Measurements from ENCODE around the gene C19orf38. TPM values are rescaled to one million over a fixed set of nuclear protein-coding genes. Genes with fewer than 3 reads are reported as not detected.

Gene C19orf38, protein sequence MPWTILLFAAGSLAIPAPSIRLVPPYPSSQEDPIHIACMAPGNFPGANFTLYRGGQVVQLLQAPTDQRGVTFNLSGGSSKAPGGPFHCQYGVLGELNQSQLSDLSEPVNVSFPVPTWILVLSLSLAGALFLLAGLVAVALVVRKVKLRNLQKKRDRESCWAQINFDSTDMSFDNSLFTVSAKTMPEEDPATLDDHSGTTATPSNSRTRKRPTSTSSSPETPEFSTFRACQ
- total RNA-seq (2022), result 0.30 and 0.49 TPM in 2 replicates
- Bru-seq, nascent RNA, result percentile 26 among the genes with signal in this experiment
- percentile 57 among the genes with signal in this experiment for BruChase-seq, experiment 1, labeled RNA remaining after a 6-hour chase
- BruChase-seq, experiment 2, labeled RNA remaining after a 2-hour chase, result percentile 32 among the genes with signal in this experiment
- long read RNA-seq, partial matches to known transcripts, result 0 of 1 reads
- long read RNA-seq, other reads (novel, unspliced or antisense), result 0 of 1 reads

DNA sequence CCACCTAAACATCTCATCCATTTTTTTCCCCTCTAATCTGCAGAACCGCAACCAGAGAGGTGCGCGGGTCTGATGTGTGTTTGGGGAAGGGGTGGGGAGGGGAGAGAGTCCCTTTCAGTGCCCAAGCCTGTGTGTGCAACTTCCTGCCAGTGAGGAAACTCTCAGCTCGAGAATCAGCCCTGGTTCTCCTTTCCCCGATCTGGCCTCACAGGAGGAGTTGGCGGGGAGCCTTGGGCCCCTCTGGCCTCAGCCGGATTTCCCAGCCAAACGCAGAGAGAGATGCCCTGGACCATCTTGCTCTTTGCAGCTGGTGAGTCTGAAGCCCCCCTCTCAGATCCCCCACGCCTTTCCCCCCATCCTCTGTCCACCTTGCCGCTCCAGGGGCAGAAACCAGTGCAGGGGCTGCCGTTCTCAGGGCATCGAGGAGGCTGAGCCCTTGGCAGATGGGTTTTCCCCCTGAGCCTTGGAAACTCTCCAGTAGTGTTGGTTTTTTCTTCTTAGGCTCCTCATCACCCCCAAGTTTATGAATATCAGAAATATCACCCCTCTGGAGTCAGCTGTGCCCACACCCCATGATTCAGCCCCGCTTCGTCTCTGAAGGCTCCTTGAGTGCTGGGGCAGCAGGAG lies at the start of gene C19orf38:
Gene C19orf38, plus strand, starts transcription at position 186 of the 627 bp plus-strand sequence. Its CDS starts 94 bp downstream, at position 280.
- no peak for DNase-seq (ENCODE audit: unreplicated experiment)
- Mint-ChIP-seq H3K4me3 (ENCODE audit: unreplicated experiment) (no peak within 1 kb of the TSS), H3K27ac (ENCODE audit: low read depth, unreplicated experiment) (no peak within 1 kb of the TSS), H3K27me3 (ENCODE audit: insufficient read depth, unreplicated experiment) (no peaks in the 10 kb centered on the region), H3K4me1 (ENCODE audit: insufficient read depth, unreplicated experiment) (no peaks in the 10 kb centered on the region), H3K36me3 (ENCODE audit: insufficient read depth, unreplicated experiment) (no peaks in the 10 kb centered on the region), H3K9me3 (ENCODE audit: unreplicated experiment) (no peaks in the 10 kb centered on the region)
- BruUV-seq (replicated peaks), result no TSS peak
- ChIA-PET POLR2A (no interaction called here), CTCF (interaction anchor here (0.7 kb wide), 1 partner anchor 372 kb away, joined by 3 read pairs; no protein-coding TSS in a partner anchor)
- intact Hi-C loops (cut with micrococcal nuclease), result no loop called here
- TF ChIP-seq, protein P1, sequence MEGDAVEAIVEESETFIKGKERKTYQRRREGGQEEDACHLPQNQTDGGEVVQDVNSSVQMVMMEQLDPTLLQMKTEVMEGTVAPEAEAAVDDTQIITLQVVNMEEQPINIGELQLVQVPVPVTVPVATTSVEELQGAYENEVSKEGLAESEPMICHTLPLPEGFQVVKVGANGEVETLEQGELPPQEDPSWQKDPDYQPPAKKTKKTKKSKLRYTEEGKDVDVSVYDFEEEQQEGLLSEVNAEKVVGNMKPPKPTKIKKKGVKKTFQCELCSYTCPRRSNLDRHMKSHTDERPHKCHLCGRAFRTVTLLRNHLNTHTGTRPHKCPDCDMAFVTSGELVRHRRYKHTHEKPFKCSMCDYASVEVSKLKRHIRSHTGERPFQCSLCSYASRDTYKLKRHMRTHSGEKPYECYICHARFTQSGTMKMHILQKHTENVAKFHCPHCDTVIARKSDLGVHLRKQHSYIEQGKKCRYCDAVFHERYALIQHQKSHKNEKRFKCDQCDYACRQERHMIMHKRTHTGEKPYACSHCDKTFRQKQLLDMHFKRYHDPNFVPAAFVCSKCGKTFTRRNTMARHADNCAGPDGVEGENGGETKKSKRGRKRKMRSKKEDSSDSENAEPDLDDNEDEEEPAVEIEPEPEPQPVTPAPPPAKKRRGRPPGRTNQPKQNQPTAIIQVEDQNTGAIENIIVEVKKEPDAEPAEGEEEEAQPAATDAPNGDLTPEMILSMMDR (IDR thresholded peaks at IDR 0.05; ENCODE audit: unreplicated experiment), result no peak

DNA sequence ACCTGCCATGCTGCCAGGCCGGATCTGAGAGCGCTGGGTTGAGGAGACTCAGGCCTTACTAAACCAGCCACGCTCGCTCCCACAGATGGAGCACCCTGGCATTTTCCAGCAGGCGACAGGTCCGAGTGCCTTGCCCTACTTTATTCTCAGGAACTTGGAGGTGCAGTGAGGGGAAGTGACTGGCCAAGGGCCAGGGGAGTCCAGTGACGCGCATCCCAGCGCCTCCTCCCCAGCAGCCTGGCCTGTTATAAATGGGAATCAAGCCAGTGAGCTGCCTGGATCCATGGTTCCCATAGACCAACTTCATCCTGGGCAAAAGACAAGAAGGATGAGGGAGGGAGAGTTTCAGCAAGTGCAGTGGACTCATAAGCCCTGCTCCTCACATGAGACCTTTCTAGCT lies 47.7 kb upstream of the C19orf38 start:
- no peak for DNase-seq (ENCODE audit: unreplicated experiment)
- Mint-ChIP-seq H3K27me3 (ENCODE audit: insufficient read depth, unreplicated experiment) (no peaks in the 10 kb centered on the region), H3K4me3 (ENCODE audit: unreplicated experiment) (no peak overlapping the region), H3K27ac (ENCODE audit: low read depth, unreplicated experiment) (no peak overlapping the region), H3K36me3 (ENCODE audit: insufficient read depth, unreplicated experiment) (peaks cover 38% of the 10 kb centered on the region), H3K9me3 (ENCODE audit: unreplicated experiment) (no peaks in the 10 kb centered on the region), H3K4me1 (ENCODE audit: insufficient read depth, unreplicated experiment) (no peaks in the 10 kb centered on the region)
- no TSS peak for BruUV-seq (replicated peaks)
- TF ChIP-seq, protein P1 (IDR thresholded peaks at IDR 0.05; ENCODE audit: unreplicated experiment), result no peak
- ChIA-PET CTCF (no interaction called here), POLR2A (no interaction called here)
- intact Hi-C loops (cut with micrococcal nuclease), result no loop called here

DNA sequence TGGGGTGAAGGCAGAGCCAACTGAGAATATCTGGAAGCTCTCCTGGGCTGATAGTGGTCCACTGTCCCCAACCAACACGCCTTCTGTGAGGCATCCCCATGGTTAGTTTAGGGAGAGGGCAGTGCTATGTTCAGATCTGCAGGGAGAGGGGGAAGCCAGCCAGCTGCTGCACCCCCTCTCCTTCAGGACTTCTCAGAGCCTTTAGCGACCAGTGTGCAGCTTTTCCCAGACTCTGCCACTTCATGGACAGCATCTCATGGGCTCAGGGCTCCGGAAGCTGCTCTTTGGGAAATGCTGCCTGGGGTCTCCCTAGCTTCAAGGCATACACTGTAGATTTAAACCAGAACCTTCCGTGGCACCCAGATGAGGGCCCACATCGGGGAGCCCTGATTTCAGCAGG lies 45.7 kb upstream of the C19orf38 start:
- H3K27me3 Mint-ChIP-seq (ENCODE audit: insufficient read depth, unreplicated experiment), result no peaks in the 10 kb centered on the region
- no TSS peak for BruUV-seq (replicated peaks)
- ChIA-PET CTCF (interaction anchor here (1.6 kb wide), 1 partner anchor 86 kb away, joined by 8 read pairs; no protein-coding TSS in a partner anchor), POLR2A (no interaction called here)
- no peak overlapping the region for H3K27ac Mint-ChIP-seq (ENCODE audit: low read depth, unreplicated experiment)
- DNase-seq (ENCODE audit: unreplicated experiment), result no peak
- TF ChIP-seq, protein P1 (IDR thresholded peaks at IDR 0.05; ENCODE audit: unreplicated experiment), result no peak
- intact Hi-C loops (cut with micrococcal nuclease), result no loop called here
- H3K4me1 Mint-ChIP-seq (ENCODE audit: insufficient read depth, unreplicated experiment), result no peaks in the 10 kb centered on the region
- peaks cover 48% of the 10 kb centered on the region for H3K36me3 Mint-ChIP-seq (ENCODE audit: insufficient read depth, unreplicated experiment)
- no peaks in the 10 kb centered on the region for H3K9me3 Mint-ChIP-seq (ENCODE audit: unreplicated experiment)
- H3K4me3 Mint-ChIP-seq (ENCODE audit: unreplicated experiment), result no peak overlapping the region

DNA sequence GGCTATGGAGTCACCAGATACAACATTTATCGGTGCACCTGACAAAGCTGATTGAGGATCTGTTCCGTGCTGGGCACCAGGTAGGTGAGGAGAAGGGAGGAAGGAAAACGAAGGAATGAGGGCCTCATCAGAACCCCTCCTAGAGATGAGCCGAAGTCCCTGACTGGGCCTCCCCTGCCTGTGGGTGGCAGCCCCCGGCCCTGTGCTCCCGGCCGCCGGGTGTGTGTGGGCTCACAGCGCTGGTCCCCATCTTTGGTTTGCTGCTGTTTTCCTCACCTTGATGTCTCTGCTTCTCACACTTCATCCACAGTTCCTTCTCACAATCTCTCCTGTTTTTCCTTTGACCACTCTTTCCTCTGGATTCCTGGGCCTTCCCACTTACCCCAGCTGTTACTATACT lies 45.0 kb upstream of the C19orf38 start:
- TF ChIP-seq, protein P1 (IDR thresholded peaks at IDR 0.05; ENCODE audit: unreplicated experiment), result no peak
- H3K4me1 Mint-ChIP-seq (ENCODE audit: insufficient read depth, unreplicated experiment), result peaks cover 2% of the 10 kb centered on the region
- no peak for DNase-seq (ENCODE audit: unreplicated experiment)
- peaks cover 3% of the 10 kb centered on the region for H3K9me3 Mint-ChIP-seq (ENCODE audit: unreplicated experiment)
- ChIA-PET POLR2A (no interaction called here), CTCF (interaction anchor here (0.6 to 1.6 kb wide), 2 partner anchors 17 to 87 kb away, joined by 3 to 8 read pairs; no protein-coding TSS in a partner anchor)
- intact Hi-C loops (cut with micrococcal nuclease), result no loop called here
- no TSS peak for BruUV-seq (replicated peaks)
- no peak overlapping the region for H3K27ac Mint-ChIP-seq (ENCODE audit: low read depth, unreplicated experiment)
- no peak overlapping the region for H3K4me3 Mint-ChIP-seq (ENCODE audit: unreplicated experiment)
- peaks cover 49% of the 10 kb centered on the region for H3K36me3 Mint-ChIP-seq (ENCODE audit: insufficient read depth, unreplicated experiment)
- H3K27me3 Mint-ChIP-seq (ENCODE audit: insufficient read depth, unreplicated experiment), result no peaks in the 10 kb centered on the region
